Measurements from ENCODE around the gene NSMCE1. TPM values are rescaled to one million over a fixed set of nuclear protein-coding genes. Genes with fewer than 3 reads are reported as not detected.

NSMCE1 gene
- total and polyA plus RNA-seq, 2 of the 4 experiments (the other 2 are of a cell fraction), result 47.5 to 120 TPM

- Histone ChIP-seq H3K4me3 (ENCODE audit: insufficient read depth, low read depth, low read length) (no peak overlapping the region), H4K20me1 (ENCODE audit: insufficient read depth, low read length) (no peaks in the 10 kb centered on the region), H3K9me3 (ENCODE audit: control insufficient read depth, insufficient read depth, low read length) (no peaks in the 10 kb centered on the region), H2AK9ac (replicated peaks; ENCODE audit: low read depth, low read length, poor library complexity) (no peak overlapping the region), H2AK5ac (ENCODE audit: low read depth, low read length) (no peak overlapping the region), H4K91ac (ENCODE audit: insufficient read depth, low read depth, low read length) (no peak overlapping the region), H3K4me2 (ENCODE audit: low read depth, low read length) (no peak overlapping the region), H3K18ac (ENCODE audit: low read depth, low read length) (no peak overlapping the region), H3K27me3 (ENCODE audit: control insufficient read depth, insufficient read depth, low read length) (peaks cover 30% of the 10 kb centered on the region), H3K27ac (ENCODE audit: insufficient read depth, low read length) (no peak overlapping the region), H4K5ac (ENCODE audit: low read depth, low read length) (no peak overlapping the region), H3K56ac (ENCODE audit: extremely low read depth, insufficient read depth, low read length) (no peak overlapping the region), H2BK5ac (ENCODE audit: low read depth, low read length, poor library complexity, severe bottlenecking) (no peak overlapping the region), H3K9me1 (ENCODE audit: insufficient read depth, low read length) (peaks cover 4% of the 10 kb centered on the region; the same call in 1 of the 2 replicates), H3K4ac (ENCODE audit: low read depth, low read length) (no peak overlapping the region), H3K14ac (replicated peaks; ENCODE audit: low read depth, low read length) (no peak overlapping the region), H3K4me1 (ENCODE audit: control insufficient read depth, insufficient read depth, low read length) (no peaks in the 10 kb centered on the region), H2BK120ac (ENCODE audit: low read depth, low read length) (no peak overlapping the region), H2BK15ac (ENCODE audit: low read depth, low read length) (no peak overlapping the region), H3K79me1 (ENCODE audit: low read depth in 1 of 2, low read length in 2 of 2) (no peaks in the 10 kb centered on the region), H4K8ac (ENCODE audit: low read depth in 2 of 2, low read length in 2 of 2) (no peak overlapping the region), H3K36me3 (ENCODE audit: control insufficient read depth, insufficient read depth, low read length) (no peaks in the 10 kb centered on the region), H3K23ac (ENCODE audit: low read depth, low read length) (no peak overlapping the region), H3K9ac (ENCODE audit: low read depth, low read length) (no peak overlapping the region), H2BK20ac (ENCODE audit: low read depth, low read length) (no peak overlapping the region), H2AFZ (replicated peaks; ENCODE audit: low read length, poor library complexity) (no peak overlapping the region)
- ChIA-PET CTCF (interaction anchor here (0.7 kb wide), 1 partner anchor 14 kb away, joined by 3 read pairs; no protein-coding TSS in a partner anchor), POLR2A (ENCODE audit: unreplicated experiment) (no interaction called here)
- ATAC-seq (ENCODE audit: low read depth) (no peak), DNase-seq (no peak)
- in situ Hi-C loops (cut with MboI; ENCODE audit: low sequenced_read_pairs) (no loop called here), dilution Hi-C loops (cut with HindIII; ENCODE audit: low sequenced_read_pairs, unreplicated experiment) (no loop called here), intact Hi-C loops (cut with micrococcal nuclease) (no loop called here)
- no CpG with 5 or more reads among the region's 6 CpGs for WGBS, 2 experiments (ENCODE audit: extremely low coverage in 2 of 2, insufficient read length in 1 of 2)
- TF ChIP-seq RAD21 (IDR thresholded peaks at IDR 0.05; ENCODE audit: low read length) (no peak), CTCF (conservative IDR thresholded peaks at IDR 0.05; ENCODE audit: low read depth, low read length) (0 out of 2 replicates have a peak, but pooled peaks have one; percentile 5)
- BruUV-seq (replicated peaks), result no TSS peak
Measured at GRCh38 chr16:27193300-27193990, 75.1 kb downstream of the NSMCE1 start.
